NOMO-1 treated with dmso at 0.1 percent for 144 hours (cell line): ENCODE measurements around the gene RAC3.
A peak's percentile ranks its signal among the peaks of the same experiment; 100 is the strongest.

Experiments
- DNase-seq: peaks from one replicate; lab custom pipeline; 2025; ENCODE audit not compliant: unreplicated experiment; lab: John Stamatoyannopoulos, UW

The RAC3 gene

GRCh38 chr17:82065638-82066303 is 34.3 kb downstream of the RAC3 start, which contains the start of gene DUS1L:
TSS of gene DUS1L (minus strand) at chr17:82065804. CDS start at chr17:82065059, 745 bp downstream.
- peak; percentile 30 for DNase-seq

- DNase-seq, result no peak
These were observed 39.1 kb downstream of the RAC3 start for GRCh38 chr17:82070611-82071010.

GRCh38 chr17:82072827-82073226 is 41.3 kb downstream of the RAC3 start:
- no peak for DNase-seq

- DNase-seq, result no peak
These were observed 42.0 kb downstream of the RAC3 start for GRCh38 chr17:82073446-82073845.

- DNase-seq, result no peak
These were observed 44.7 kb downstream of the RAC3 start for GRCh38 chr17:82076018-82076784.

- no peak for DNase-seq
These were observed 45.5 kb downstream of the RAC3 start for GRCh38 chr17:82076785-82077591.

- no peak for DNase-seq
These were observed 46.3 kb downstream of the RAC3 start for GRCh38 chr17:82077617-82078358.

- DNase-seq, result no peak
These were observed 47.0 kb downstream of the RAC3 start for GRCh38 chr17:82078433-82078832.

GRCh38 chr17:82079001-82079677 is 47.7 kb downstream of the RAC3 start:
- no peak for DNase-seq

GRCh38 chr17:82080048-82080788 is 48.7 kb downstream of the RAC3 start:
- no peak for DNase-seq

- no peak for DNase-seq
These were observed 49.4 kb downstream of the RAC3 start for GRCh38 chr17:82080789-82081464.

GRCh38 chr17:82081546-82081945 is 50.1 kb downstream of the RAC3 start:
- DNase-seq, result no peak

- no peak for DNase-seq
These were observed 50.5 kb downstream of the RAC3 start for GRCh38 chr17:82081966-82082365.

GRCh38 chr17:82082456-82082855 is 51.0 kb downstream of the RAC3 start:
- DNase-seq, result no peak

GRCh38 chr17:82083009-82083408 is 51.5 kb downstream of the RAC3 start:
- DNase-seq, result no peak
